Suprapubic skin (tissue), 3 donors: Measurements from ENCODE around the gene SCGB3A1.

ENCODE experiments used
- CTCF ChIP-seq, 2 donors: fragments of 200-600 bp in 1 of 2; fragments of 450-650 bp in 1 of 2; sonication (generic) in 1 of 2; IDR thresholded peaks; one replicate each; pipeline ENCODE4 v1.5.1; 2016 to 2019; ENCODE audit warnings: antibody characterized with exemption in 2 of 2, mild to moderate bottlenecking in 1 of 2, moderate library complexity in 1 of 2
- EP300 ChIP-seq: sonication (generic); formaldehyde crosslinking; IDR thresholded peaks from one replicate; pipeline ENCODE4 v1.6.1; 2017; ENCODE audit warnings: antibody characterized with exemption

GRCh38 chr5:180563994-180564393 lies 27.3 kb downstream of the SCGB3A1 start:
- TF ChIP-seq CTCF (IDR thresholded peaks at IDR 0.05) (no peak), EP300 (no peak)
